ENCODE measurements around the gene DPYD. TPM values are rescaled to one million over a fixed set of nuclear protein-coding genes. Genes with fewer than 3 reads are reported as not detected.

The DPYD gene
- total and polyA plus RNA-seq, 4 experiments from 2014 or later = 49.7 to 58.4 (median 51.9) TPM

- Mint-ChIP-seq H3K27me3 (no peaks in the 10 kb centered on the region), H3K4me3 (no peak overlapping the region), H3K27ac (no peak overlapping the region), H3K4me1 (peaks cover 0 to 12% (median 10%) of the 10 kb centered on the region in 4 donors), H3K36me3 (peaks cover 34 to 46% of the 10 kb centered on the region in 2 donors), H3K9me3 (peaks cover 0 to 16% (median 3%) of the 10 kb centered on the region in 8 donors)
- intact Hi-C loops (cut with micrococcal nuclease) = no loop called here
- H3K4me1 ChIP-seq (ENCODE audit: insufficient read depth, low read length) = no peaks in the 10 kb centered on the region
- H3K27me3 ChIP-seq (ENCODE audit: insufficient read depth, low read length) = no peaks in the 10 kb centered on the region
- H3K9me3 ChIP-seq (ENCODE audit: control insufficient read depth in 1 of 2, low read length in 2 of 2) = no peaks in the 10 kb centered on the region
- H3K36me3 ChIP-seq (ENCODE audit: insufficient read depth, low read length) = no peaks in the 10 kb centered on the region
- no peak overlapping the region for H3K4me3 ChIP-seq (ENCODE audit: low read length in 2 of 2)
- ChIA-PET POLR2A (ENCODE audit: partially characterized antibody) (no interaction called here), CTCF (ENCODE audit: partially characterized antibody) (no interaction called here)
- no peak for DNase-seq
- H3K27ac ChIP-seq (ENCODE audit: low read depth, low read length) = no peak overlapping the region
Observed at GRCh38 chr1:97759078-97759477, 161.8 kb downstream of the DPYD start.

- ChIA-PET POLR2A (ENCODE audit: partially characterized antibody) (no interaction called here), CTCF (ENCODE audit: partially characterized antibody) (no interaction called here)
- Mint-ChIP-seq H3K36me3 (peaks cover 32 to 43% of the 10 kb centered on the region in 2 donors), H3K4me1 (peaks cover 0 to 12% (median 8%) of the 10 kb centered on the region in 4 donors), H3K27ac (no peak overlapping the region), H3K9me3 (peaks cover 0 to 16% (median 3%) of the 10 kb centered on the region in 8 donors), H3K4me3 (no peak overlapping the region), H3K27me3 (no peaks in the 10 kb centered on the region)
- no peaks in the 10 kb centered on the region for H3K36me3 ChIP-seq (ENCODE audit: insufficient read depth, low read length)
- H3K4me1 ChIP-seq (ENCODE audit: insufficient read depth, low read length) = no peaks in the 10 kb centered on the region
- no peak overlapping the region for H3K4me3 ChIP-seq (ENCODE audit: low read length in 2 of 2)
- intact Hi-C loops (cut with micrococcal nuclease) = no loop called here
- no peak for DNase-seq
- no peaks in the 10 kb centered on the region for H3K27me3 ChIP-seq (ENCODE audit: insufficient read depth, low read length)
- H3K27ac ChIP-seq (ENCODE audit: low read depth, low read length) = no peak overlapping the region
- no peaks in the 10 kb centered on the region for H3K9me3 ChIP-seq (ENCODE audit: control insufficient read depth in 1 of 2, low read length in 2 of 2)
Observed at GRCh38 chr1:97758541-97759057, 162.2 kb downstream of the DPYD start.

GRCh38 chr1:97745912-97746311, 174.9 kb downstream of the DPYD start:
- no peak overlapping the region for H3K27ac Mint-ChIP-seq
- no peaks in the 10 kb centered on the region for H3K27me3 Mint-ChIP-seq
- H3K36me3 Mint-ChIP-seq = peaks cover 10 to 12% of the 10 kb centered on the region in 2 donors
- H3K4me1 Mint-ChIP-seq = peaks cover 5 to 7% (median 6%) of the 10 kb centered on the region in 4 donors
- Histone ChIP-seq H3K9me3 (ENCODE audit: control insufficient read depth in 1 of 2, low read length in 2 of 2) (no peaks in the 10 kb centered on the region), H3K4me3 (ENCODE audit: low read length in 2 of 2) (no peak overlapping the region), H3K27me3 (ENCODE audit: insufficient read depth, low read length) (no peaks in the 10 kb centered on the region), H3K36me3 (ENCODE audit: insufficient read depth, low read length) (no peaks in the 10 kb centered on the region), H3K27ac (ENCODE audit: low read depth, low read length) (no peak overlapping the region), H3K4me1 (ENCODE audit: insufficient read depth, low read length) (no peaks in the 10 kb centered on the region)
- no peaks in the 10 kb centered on the region for H3K9me3 Mint-ChIP-seq
- CTCF ChIA-PET (ENCODE audit: partially characterized antibody) = interaction anchor here (0.5 to 1.9 kb wide), 2 partner anchors 11 to 576 kb away, joined by 3 read pairs; no protein-coding TSS in a partner anchor
- intact Hi-C loops (cut with micrococcal nuclease) = no loop called here
- H3K4me3 Mint-ChIP-seq = no peak overlapping the region
- DNase-seq = no peak
- POLR2A ChIA-PET (ENCODE audit: partially characterized antibody) = no interaction called here

- no peaks in the 10 kb centered on the region for H3K9me3 ChIP-seq (ENCODE audit: control insufficient read depth in 1 of 2, low read length in 2 of 2)
- no peak overlapping the region for H3K4me3 ChIP-seq (ENCODE audit: low read length in 2 of 2)
- CTCF ChIA-PET (ENCODE audit: partially characterized antibody) = no interaction called here
- Mint-ChIP-seq H3K27me3 (no peaks in the 10 kb centered on the region), H3K9me3 (no peaks in the 10 kb centered on the region), H3K4me3 (no peak overlapping the region), H3K36me3 (peaks cover 16 to 17% of the 10 kb centered on the region in 2 donors), H3K4me1 (peaks cover 4 to 10% (median 7%) of the 10 kb centered on the region in 4 donors), H3K27ac (no peak overlapping the region)
- H3K27me3 ChIP-seq (ENCODE audit: insufficient read depth, low read length) = no peaks in the 10 kb centered on the region
- intact Hi-C loops (cut with micrococcal nuclease) = no loop called here
- no peaks in the 10 kb centered on the region for H3K4me1 ChIP-seq (ENCODE audit: insufficient read depth, low read length)
- DNase-seq = no peak
- no peak overlapping the region for H3K27ac ChIP-seq (ENCODE audit: low read depth, low read length)
- POLR2A ChIA-PET (ENCODE audit: partially characterized antibody) = no interaction called here
- H3K36me3 ChIP-seq (ENCODE audit: insufficient read depth, low read length) = no peaks in the 10 kb centered on the region
Observed at GRCh38 chr1:97744977-97745376, 175.9 kb downstream of the DPYD start.

- Histone ChIP-seq H3K27me3 (ENCODE audit: insufficient read depth, low read length) (no peaks in the 10 kb centered on the region), H3K27ac (ENCODE audit: low read depth, low read length) (no peak overlapping the region), H3K36me3 (ENCODE audit: insufficient read depth, low read length) (no peaks in the 10 kb centered on the region), H3K9me3 (ENCODE audit: control insufficient read depth in 1 of 2, low read length in 2 of 2) (no peaks in the 10 kb centered on the region), H3K4me1 (ENCODE audit: insufficient read depth, low read length) (no peaks in the 10 kb centered on the region), H3K4me3 (ENCODE audit: low read length in 2 of 2) (no peak overlapping the region)
- no peaks in the 10 kb centered on the region for H3K9me3 Mint-ChIP-seq
- H3K4me1 Mint-ChIP-seq = peaks cover 4 to 10% (median 7%) of the 10 kb centered on the region in 4 donors
- no peak overlapping the region for H3K27ac Mint-ChIP-seq
- CTCF ChIA-PET (ENCODE audit: partially characterized antibody) = no interaction called here
- no peak for DNase-seq
- intact Hi-C loops (cut with micrococcal nuclease) = loop anchor here (1.0 kb wide), 1 partner anchor 12 kb away; no protein-coding TSS in a partner anchor
- POLR2A ChIA-PET (ENCODE audit: partially characterized antibody) = no interaction called here
- H3K36me3 Mint-ChIP-seq = peaks cover 24% of the 10 kb centered on the region in 2 donors
- H3K27me3 Mint-ChIP-seq = no peaks in the 10 kb centered on the region
- no peak overlapping the region for H3K4me3 Mint-ChIP-seq
Observed at GRCh38 chr1:97743129-97743528, 177.7 kb downstream of the DPYD start.

- Histone ChIP-seq H3K4me1 (ENCODE audit: insufficient read depth, low read length) (no peaks in the 10 kb centered on the region), H3K36me3 (ENCODE audit: insufficient read depth, low read length) (no peaks in the 10 kb centered on the region), H3K4me3 (ENCODE audit: low read length in 2 of 2) (no peak overlapping the region), H3K27ac (ENCODE audit: low read depth, low read length) (no peak overlapping the region), H3K9me3 (ENCODE audit: control insufficient read depth in 1 of 2, low read length in 2 of 2) (no peaks in the 10 kb centered on the region), H3K27me3 (ENCODE audit: insufficient read depth, low read length) (no peaks in the 10 kb centered on the region)
- Mint-ChIP-seq H3K4me3 (no peak overlapping the region), H3K27me3 (no peaks in the 10 kb centered on the region), H3K9me3 (no peaks in the 10 kb centered on the region), H3K4me1 (peaks cover 5 to 11% (median 9%) of the 10 kb centered on the region in 4 donors), H3K36me3 (peaks cover 28 to 31% of the 10 kb centered on the region in 2 donors), H3K27ac (no peak overlapping the region)
- CTCF ChIA-PET (ENCODE audit: partially characterized antibody) = interaction anchor here (0.8 kb wide), 1 partner anchor 12 kb away, joined by 3 read pairs; no protein-coding TSS in a partner anchor
- peak in 1 of 5 donors; percentile 16 for DNase-seq
- POLR2A ChIA-PET (ENCODE audit: partially characterized antibody) = no interaction called here
- intact Hi-C loops (cut with micrococcal nuclease) = no loop called here
Observed at GRCh38 chr1:97740891-97741290, 179.9 kb downstream of the DPYD start.

GRCh38 chr1:97739596-97740103, 181.2 kb downstream of the DPYD start:
- H3K27me3 Mint-ChIP-seq = no peaks in the 10 kb centered on the region
- H3K4me1 Mint-ChIP-seq = peaks cover under 1 to 11% (median 8%) of the 10 kb centered on the region in 4 donors
- no peak for DNase-seq
- Histone ChIP-seq H3K36me3 (ENCODE audit: insufficient read depth, low read length) (no peaks in the 10 kb centered on the region), H3K9me3 (ENCODE audit: control insufficient read depth in 1 of 2, low read length in 2 of 2) (no peaks in the 10 kb centered on the region), H3K4me3 (ENCODE audit: low read length in 2 of 2) (no peak overlapping the region), H3K27me3 (ENCODE audit: insufficient read depth, low read length) (no peaks in the 10 kb centered on the region), H3K4me1 (ENCODE audit: insufficient read depth, low read length) (no peaks in the 10 kb centered on the region), H3K27ac (ENCODE audit: low read depth, low read length) (no peak overlapping the region)
- H3K9me3 Mint-ChIP-seq = no peaks in the 10 kb centered on the region
- CTCF ChIA-PET (ENCODE audit: partially characterized antibody) = no interaction called here
- intact Hi-C loops (cut with micrococcal nuclease) = no loop called here
- peaks cover 28 to 33% of the 10 kb centered on the region in 2 donors for H3K36me3 Mint-ChIP-seq
- no peak overlapping the region for H3K4me3 Mint-ChIP-seq
- POLR2A ChIA-PET (ENCODE audit: partially characterized antibody) = no interaction called here
- H3K27ac Mint-ChIP-seq = no peak overlapping the region

Data from CD4-positive, alpha-beta memory T cell (primary cell).